DMS79 treated with DMSO at 0.1 percent for 48 hours (cell line): Measurements from ENCODE around the gene GRB7.
A peak's percentile ranks its signal among the peaks of the same experiment; 100 is the strongest.
"Not testable (repeated sequence)": the region's sequence is repeated elsewhere in the genome, so short reads cannot be mapped to it uniquely, and the experiment has no call there.

Source experiments
- DNase-seq: peaks from one replicate; lab custom pipeline; 2025; lab: John Stamatoyannopoulos, UW

GRB7 gene

DNA sequence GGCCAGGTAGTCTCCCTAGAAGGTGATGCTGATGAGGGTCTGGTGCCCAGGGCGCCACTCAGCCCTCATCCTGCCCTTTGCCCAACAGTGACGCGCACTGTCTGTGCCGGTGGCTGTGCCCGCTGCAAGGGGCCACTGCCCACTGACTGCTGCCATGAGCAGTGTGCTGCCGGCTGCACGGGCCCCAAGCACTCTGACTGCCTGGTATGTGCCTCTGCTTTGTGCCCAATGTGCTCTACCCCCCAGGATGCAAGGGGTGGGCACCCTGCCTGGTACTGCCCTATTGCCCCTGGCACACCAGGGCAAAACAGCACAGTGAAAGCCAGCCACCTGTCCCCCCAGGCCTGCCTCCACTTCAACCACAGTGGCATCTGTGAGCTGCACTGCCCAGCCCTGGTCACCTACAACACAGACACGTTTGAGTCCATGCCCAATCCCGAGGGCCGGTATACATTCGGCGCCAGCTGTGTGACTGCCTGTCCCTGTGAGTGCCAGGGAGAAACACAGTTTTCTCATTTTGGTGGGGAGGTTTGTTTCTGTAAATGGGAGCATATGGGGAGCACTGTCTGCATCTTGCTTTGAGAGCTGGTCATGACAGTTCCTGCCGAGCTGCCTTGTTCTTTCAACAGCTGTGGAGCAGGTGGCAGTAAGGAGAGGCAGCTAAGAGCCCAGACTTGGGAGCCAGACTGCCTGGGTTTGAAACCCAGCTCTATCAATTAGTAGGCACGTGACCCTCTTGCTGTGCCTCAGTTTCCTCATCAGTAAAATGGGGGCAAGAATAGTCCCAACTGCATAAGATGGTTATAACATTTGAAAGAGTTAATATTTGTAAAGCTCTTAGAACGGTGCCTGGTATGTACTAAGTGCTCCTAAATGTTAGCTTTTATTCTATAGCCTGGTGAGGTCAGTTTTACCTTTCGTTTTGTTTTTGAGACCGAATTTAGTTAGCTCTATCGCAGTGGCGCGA is 27.5 kb upstream of the GRB7 start:
- DNase-seq: no peak

DNA sequence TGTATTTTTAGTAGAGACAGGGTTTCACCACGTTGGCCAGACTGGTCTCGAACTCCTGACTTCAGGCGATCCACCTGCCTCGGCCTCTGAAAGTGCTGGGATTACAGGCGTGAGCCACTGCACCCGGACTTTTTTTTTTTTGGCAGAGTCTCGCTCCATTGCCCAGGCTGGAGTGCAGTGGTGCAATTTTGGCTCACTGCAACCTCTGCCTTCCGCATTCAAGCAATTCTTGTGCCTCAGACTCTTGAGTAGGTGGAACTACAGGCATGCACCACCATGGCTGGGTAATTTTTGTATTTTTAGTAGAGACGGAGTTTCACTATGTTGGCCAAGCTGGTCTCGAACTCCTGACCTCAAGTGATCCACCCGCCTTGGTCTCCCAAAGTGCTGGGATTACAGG is 26.7 kb upstream of the GRB7 start:
- DNase-seq: not testable (repeated sequence)

DNA sequence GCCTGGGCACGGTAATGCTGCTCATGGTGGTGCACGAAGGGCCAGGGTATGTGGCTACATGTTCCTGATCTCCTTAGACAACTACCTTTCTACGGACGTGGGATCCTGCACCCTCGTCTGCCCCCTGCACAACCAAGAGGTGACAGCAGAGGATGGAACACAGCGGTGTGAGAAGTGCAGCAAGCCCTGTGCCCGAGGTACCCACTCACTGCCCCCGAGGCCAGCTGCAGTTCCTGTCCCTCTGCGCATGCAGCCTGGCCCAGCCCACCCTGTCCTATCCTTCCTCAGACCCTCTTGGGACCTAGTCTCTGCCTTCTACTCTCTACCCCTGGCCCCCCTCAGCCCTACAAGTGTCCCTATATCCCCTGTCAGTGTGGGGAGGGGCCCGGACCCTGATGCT is 25.9 kb upstream of the GRB7 start:
- DNase-seq: no peak

DNA sequence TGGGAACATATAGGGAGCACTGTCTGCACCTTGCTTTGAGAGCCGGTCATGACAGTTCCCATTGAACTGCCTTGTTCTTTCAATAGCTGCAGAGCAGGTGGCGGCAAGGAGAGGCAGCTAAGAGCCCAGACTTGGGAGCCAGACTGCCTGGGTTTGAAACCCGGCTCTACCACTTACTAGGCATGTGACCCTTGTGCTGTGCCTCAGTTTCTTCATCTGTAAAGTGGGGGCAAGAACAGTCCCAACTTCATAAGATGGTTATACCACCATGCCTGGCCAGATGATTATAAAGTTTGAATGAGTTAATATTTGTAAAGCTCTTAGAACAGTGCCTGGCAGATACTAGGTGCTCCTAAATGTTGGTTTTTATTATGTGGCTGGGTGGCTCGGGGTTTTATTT is 23.5 kb upstream of the GRB7 start:
- DNase-seq: no peak

DNA sequence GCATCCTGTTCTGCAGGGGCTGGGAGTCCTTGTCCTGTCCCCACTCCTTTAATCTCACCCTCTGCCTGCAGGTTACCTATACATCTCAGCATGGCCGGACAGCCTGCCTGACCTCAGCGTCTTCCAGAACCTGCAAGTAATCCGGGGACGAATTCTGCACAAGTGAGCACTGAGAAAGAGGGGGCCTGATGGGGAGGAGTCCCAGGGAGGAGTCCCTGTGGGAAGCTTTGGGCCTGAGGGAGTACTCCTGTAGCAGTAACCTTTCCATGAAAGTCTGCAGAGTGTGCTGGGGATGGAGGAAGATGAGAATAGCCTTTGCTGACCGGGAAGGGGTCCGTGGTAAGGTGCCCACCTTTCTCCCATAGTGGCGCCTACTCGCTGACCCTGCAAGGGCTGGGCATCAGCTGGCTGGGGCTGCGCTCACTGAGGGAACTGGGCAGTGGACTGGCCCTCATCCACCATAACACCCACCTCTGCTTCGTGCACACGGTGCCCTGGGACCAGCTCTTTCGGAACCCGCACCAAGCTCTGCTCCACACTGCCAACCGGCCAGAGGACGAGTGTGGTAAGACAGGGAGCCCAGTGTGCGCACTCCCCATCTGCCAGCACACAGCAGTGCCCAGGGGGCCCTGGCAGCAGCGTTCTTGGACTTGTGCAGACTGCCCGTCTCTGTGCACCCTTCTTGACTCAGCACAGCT is 22.2 kb upstream of the GRB7 start:
- DNase-seq: no peak

DNA sequence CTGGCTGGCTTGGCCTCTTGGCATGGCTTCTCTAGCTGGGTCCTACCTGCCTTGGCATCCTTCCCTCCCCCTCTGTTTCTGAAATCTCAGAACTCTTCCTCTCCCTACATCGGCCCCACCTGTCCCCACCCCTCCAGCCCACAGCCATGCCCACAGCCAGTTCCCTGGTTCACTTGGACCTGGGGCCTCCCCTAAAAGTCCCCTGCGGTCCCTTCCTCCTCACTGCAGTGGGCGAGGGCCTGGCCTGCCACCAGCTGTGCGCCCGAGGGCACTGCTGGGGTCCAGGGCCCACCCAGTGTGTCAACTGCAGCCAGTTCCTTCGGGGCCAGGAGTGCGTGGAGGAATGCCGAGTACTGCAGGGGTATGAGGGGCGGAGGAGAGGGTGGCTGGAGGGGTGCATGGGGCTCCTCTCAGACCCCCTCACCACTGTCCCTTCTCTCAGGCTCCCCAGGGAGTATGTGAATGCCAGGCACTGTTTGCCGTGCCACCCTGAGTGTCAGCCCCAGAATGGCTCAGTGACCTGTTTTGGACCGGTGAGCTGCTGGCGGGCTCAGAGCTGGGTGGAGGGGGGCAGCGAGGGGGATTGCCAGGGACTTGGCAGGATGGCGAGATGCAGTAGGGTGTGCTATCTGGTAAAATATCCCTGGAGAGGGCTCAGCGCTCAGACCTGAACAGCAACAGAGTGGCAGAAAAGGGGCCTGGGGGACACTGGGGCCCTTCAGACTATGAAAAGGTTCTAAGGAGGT is 21.5 kb upstream of the GRB7 start:
- no peak for DNase-seq

DNA sequence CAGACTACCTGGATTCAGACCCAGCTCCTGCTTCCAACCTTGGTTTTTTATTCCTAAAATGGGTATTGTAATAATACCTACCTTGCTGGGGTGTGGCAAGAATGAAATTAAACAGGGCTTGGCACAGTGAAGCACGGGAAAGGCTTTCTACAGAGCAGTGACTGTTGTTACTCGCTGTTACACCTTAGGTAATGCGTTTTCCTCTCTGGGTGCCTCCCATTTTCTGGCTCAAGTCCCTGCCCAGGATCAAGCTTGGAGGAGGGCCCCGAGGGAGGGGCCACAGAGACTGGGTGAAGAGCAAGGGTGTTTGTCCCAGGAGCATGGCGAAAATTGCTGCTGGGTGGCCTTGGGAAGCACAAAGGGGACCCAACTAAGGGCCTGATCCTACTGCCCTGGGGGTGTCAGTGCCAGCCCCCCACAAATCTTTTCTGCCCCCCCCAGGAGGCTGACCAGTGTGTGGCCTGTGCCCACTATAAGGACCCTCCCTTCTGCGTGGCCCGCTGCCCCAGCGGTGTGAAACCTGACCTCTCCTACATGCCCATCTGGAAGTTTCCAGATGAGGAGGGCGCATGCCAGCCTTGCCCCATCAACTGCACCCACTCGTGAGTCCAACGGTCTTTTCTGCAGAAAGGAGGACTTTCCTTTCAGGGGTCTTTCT is 20.7 kb upstream of the GRB7 start:
- no peak for DNase-seq

DNA sequence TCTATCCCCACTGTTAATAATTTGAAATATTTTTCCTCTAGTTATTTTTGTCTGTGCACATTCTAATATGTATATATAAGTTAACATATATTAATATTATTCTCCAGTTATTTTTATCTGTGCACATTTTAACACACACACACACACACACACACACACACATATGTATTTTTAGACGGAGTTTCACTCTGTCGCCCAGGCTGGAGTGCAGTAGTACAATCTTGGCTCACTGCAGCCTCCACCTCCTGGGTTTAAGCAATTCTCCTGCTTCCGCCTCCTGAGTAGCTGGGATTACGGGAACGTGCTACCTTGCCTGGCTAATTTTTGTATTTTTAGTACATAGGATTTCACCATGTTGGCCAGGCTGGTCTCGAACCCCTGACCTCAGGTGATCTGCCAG is 20.1 kb upstream of the GRB7 start:
- no peak for DNase-seq

DNA sequence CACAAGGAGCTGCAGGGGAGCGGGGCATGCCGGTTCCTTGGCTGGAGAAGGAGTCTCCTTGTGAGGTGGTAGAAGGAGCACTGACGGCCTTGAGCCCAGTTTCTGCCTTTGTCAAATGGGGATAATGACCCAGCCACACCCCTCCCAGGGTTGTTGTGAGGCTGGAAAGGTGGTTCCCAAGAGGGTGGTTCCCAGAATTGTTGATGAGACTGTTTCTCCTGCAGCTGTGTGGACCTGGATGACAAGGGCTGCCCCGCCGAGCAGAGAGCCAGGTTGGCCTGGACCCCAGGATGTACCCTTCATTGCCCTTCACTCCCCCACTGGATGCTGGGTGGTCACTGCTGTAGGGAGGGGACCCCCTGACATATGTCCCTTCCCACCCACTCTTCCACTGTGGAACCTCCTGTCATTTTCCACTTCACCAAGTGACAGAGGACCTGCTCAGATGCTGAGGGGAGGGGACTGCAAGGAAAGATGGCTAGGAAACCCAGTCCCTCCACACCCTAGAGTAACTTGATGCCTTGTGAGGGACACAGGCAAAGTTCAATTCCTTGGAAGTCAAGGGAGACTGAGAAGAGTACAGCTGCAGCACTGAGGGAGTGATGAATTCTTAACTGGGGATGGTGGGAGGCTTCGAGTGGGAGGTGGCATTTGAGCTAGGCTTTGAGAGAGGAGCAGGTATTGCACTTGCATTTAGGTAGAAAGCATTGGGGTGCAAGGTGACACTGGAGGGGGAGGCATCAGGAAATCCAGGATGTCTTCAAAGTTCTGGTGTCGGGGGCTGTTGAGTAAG is 18.0 kb upstream of the GRB7 start:
- DNase-seq: no peak

DNA sequence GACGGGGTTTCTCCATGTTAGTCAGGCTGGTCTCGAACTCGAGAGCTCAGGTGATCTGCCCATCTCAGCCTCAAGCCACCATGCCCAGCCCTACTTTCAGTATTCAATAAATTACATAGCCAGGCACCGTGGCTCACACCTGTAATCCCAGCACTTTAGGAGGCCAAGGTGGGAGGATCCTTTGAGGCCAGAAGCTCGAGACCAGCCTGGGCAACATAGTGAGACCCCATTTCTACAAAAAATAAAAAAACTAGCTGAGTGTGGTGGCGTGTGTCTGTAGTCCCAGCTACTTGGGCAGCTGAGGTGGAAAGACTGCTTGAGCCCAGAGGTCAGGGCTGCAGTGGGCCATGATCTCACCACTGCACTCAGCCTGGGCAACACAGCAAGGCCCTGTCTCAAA is 15.6 kb upstream of the GRB7 start:
- DNase-seq: no peak

DNA sequence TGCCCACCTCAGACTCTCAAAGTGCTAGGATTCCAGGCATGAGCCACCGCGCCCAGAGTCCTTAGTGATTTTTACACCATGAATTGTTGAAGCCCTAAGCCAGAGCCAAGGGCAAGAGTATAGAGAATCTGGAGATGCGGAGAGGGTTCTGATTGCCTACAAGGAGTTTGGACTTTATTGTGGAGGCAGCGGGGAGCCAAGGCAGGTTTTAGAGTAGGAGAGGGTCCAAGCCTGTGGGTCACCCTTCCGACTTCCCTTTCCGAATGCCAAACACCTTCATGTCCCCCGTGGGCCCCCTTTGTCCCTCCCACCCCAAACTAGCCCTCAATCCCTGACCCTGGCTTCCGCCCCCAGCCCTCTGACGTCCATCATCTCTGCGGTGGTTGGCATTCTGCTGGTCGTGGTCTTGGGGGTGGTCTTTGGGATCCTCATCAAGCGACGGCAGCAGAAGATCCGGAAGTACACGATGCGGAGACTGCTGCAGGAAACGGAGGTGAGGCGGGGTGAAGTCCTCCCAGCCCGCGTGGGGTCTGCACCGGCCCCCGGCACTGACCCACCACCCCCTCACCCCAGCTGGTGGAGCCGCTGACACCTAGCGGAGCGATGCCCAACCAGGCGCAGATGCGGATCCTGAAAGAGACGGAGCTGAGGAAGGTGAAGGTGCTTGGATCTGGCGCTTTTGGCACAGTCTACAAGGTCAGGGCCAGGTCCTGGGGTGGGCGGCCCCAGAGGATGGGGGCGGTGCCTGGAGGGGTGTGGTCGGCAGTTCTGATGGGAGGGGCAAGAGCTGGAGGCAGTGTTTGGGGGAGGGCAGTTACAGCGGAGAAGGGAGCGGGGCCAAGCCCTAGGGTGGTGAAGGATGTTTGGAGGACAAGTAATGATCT is 14.5 kb upstream of the GRB7 start:
- no peak for DNase-seq

DNA sequence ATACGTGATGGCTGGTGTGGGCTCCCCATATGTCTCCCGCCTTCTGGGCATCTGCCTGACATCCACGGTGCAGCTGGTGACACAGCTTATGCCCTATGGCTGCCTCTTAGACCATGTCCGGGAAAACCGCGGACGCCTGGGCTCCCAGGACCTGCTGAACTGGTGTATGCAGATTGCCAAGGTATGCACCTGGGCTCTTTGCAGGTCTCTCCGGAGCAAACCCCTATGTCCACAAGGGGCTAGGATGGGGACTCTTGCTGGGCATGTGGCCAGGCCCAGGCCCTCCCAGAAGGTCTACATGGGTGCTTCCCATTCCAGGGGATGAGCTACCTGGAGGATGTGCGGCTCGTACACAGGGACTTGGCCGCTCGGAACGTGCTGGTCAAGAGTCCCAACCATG is 13.0 kb upstream of the GRB7 start:
- DNase-seq: no peak

DNA sequence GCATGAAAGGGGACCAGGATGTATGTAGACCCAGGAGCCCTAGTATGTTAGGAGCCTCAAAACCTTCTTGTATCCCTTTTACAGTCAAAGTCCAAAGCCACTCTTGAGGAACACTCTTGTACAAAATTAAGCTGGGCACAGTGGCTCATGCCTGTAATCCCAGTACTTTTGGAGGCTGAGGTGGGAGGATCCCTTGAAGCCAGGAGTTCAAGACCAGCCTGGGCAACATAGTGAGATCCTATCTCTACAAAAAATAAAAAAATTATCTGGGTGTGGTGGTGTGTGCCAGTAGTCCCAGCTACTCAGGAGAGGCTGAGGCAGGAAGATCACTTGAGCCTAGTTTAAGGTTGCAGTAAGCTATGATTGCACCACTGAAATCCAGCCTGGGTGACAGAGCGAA is 11.8 kb upstream of the GRB7 start:
- DNase-seq: not testable (repeated sequence)

DNA sequence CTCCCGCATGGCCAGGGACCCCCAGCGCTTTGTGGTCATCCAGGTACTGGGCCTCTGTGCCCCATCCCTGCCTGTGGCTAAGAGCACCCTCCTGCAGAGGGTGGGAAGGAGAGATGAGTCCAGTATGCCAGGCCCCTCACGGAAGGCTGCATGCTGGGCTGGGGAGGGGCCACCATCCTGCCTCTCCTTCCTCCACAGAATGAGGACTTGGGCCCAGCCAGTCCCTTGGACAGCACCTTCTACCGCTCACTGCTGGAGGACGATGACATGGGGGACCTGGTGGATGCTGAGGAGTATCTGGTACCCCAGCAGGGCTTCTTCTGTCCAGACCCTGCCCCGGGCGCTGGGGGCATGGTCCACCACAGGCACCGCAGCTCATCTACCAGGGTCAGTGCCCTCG is 11.1 kb upstream of the GRB7 start:
- DNase-seq: no peak

DNA sequence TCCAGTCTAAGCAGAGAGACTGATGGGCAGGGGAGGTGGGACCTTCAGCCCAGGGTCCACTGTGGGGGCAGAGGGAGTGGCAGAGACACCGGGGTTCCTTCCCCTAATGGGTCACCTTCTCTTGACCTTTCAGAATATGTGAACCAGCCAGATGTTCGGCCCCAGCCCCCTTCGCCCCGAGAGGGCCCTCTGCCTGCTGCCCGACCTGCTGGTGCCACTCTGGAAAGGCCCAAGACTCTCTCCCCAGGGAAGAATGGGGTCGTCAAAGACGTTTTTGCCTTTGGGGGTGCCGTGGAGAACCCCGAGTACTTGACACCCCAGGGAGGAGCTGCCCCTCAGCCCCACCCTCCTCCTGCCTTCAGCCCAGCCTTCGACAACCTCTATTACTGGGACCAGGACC is 10.2 kb upstream of the GRB7 start:
- no peak for DNase-seq

DNA sequence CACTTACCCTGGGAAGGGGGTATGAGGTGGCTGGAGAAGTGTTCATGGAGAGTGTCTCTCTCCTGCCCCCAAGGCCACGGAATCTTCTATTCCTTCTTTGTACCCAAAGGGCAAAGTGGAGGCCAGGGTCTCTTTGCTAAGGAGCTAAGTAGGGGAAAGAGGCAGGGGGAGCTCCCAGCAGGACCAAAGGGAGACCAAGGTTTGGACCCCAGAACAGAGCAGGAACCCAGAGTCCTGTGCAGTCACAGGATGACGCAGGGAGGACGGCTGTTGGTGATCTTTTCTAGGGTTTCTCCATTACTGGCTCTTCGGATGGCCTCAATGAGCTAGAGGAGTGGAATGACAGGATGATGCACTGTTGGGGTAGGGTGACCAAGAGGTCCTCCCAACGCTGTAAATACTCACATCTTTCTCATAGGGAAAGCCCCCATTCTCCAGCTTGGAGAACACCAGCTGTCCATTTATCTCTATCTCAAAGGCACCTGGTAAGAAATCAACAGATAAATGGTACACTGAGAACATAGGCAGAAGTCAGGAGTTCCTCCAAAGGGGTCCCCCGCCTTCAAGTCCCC is 8.4 kb upstream of the GRB7 start:
- no peak for DNase-seq

DNA sequence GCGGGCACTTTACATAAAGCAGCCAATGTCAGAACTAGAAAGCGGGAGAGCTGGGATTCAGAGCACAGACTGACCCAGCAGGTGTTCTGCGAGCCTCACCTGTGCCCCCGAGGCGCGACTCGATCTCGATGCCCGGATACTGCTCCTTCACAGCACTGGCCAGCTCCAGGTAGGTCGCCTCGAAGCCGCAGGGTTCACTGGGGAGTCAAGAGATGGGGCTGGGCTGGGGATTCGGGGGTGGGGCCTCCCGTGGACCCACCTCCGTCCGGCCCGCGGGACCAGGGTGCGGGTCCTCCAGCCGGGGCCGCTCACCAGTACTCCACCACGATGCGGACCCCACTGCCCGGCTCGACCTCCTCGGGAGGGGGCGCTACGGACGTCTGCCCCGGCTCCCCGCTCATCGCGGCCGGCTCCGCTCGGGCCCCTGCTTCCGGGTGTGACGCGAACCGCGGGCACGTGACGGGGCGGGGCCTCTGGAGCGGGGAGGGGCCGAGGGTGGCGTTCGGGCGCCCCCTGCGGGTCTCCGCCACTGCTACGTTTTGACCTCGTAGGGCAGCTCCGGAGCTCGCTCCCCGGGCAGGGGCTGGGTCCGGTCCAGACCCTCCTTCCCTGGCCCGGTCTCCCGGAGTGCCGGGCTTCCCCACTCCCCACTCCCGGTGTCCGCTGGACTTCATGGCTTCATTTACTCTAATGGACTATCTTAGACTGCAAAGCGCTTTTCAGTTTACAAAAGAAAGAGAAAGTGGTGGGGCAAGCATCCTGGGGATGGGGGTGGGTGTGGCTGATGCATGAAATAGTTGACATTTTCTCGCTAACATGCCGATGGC is 7.4 kb upstream of the GRB7 start, which contains the start of gene MIEN1:
Gene MIEN1 (minus strand): TSS at position 438 of the 827 bp plus-strand sequence. CDS start 37 bp downstream, at position 401.
- peak; percentile 72 for DNase-seq

DNA sequence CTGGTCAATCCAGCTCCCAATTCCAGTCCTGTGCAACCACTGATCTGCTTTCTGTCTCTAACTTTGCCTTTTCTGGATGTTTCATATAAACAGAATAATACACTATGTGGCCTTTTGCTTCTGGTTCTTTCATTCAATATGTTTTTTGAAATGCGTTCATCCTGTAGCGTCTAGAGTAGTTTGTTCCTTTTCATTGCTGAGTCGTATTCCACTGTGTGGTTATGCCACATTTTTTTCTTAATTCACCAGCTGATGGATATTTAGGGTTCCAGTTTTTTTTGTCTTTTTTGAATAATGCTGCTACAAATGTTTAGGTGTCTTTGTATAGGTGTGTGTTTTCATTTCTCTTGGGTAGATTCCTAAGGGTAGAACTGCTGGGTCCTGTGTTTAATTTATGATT is 5.2 kb upstream of the GRB7 start:
- DNase-seq: no peak

DNA sequence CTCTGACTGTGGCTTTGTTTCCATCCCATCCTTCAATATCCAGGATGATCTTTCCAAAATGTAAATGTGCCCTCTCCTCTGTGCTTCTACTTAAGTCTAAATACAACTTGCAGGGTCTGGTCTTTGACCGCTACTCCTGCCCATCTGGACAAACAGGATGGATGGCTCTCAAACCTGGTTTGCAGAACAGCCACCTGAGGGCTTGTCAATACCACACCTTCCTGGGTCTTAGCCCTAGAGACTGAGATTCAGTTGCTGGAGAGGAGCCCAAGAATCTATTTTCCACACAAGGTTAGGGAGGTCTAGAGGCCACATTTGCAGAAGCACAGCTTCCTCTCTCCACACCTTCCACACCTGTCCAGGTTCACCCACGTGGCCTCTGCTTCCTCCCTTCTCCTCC is 1.9 kb upstream of the GRB7 start:
- DNase-seq: no peak
